ENCODE data around the gene LDLRAD4. TPM values are rescaled to one million over a fixed set of nuclear protein-coding genes. Genes with fewer than 3 reads are reported as not detected.

Gene LDLRAD4
- total and polyA plus RNA-seq, 2 experiments from 2014 or later, result 0.73 to 1.9 TPM

DNA sequence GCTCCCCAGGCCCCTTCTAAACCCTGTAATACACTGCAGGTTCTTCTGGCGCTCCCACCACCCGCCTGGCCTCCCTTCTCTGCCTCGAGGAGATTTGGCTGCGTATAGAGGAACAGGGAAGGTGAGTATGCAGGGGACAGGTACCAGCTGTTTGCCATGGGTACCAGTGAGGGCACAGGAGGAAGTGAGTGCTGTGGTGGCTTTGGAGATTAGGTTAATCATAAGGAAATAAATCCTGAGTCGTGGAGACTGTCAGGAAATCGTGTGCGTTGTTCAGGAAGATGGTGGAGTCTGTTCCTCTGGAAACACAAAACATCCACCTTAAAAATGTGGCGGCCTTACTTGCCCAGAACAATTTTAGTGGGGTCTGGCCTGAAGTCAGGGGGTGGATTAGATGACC is 277.4 kb downstream of the LDLRAD4 start:
- H3F3A ChIP-seq (replicated peaks; ENCODE audit: low read depth), result no peaks in the 10 kb centered on the region
- no peak overlapping the region for H2AFZ ChIP-seq
- peaks cover 21% of the 10 kb centered on the region; the same call in 1 of the 2 replicates for H3K4me1 ChIP-seq (ENCODE audit: insufficient read depth)
- Mint-ChIP-seq H3K4me3 (no peak overlapping the region), H3K27ac (no peak overlapping the region; the same call in 1 of the 2 replicates), H3K4me1 (peaks cover 26% of the 10 kb centered on the region), H3K27me3 (ENCODE audit: insufficient read depth, low read depth, poor library complexity) (peaks cover 24% of the 10 kb centered on the region), H3K36me3 (ENCODE audit: low read depth) (peaks cover 22% of the 10 kb centered on the region), H3K9me3 (peaks cover 23% of the 10 kb centered on the region)
- H3K27ac ChIP-seq (ENCODE audit: low read depth), result no peak overlapping the region
- no peak overlapping the region for H3K4me2 ChIP-seq
- no peaks in the 10 kb centered on the region for H3K9me2 ChIP-seq (ENCODE audit: insufficient read depth)
- H3K27me3 ChIP-seq (ENCODE audit: insufficient read depth), result no peaks in the 10 kb centered on the region
- DNase-seq (ENCODE audit: low spot score), result no peak
- H3K79me2 ChIP-seq (replicated peaks; ENCODE audit: insufficient read depth), result no peaks in the 10 kb centered on the region
- TF ChIP-seq, protein P1, sequence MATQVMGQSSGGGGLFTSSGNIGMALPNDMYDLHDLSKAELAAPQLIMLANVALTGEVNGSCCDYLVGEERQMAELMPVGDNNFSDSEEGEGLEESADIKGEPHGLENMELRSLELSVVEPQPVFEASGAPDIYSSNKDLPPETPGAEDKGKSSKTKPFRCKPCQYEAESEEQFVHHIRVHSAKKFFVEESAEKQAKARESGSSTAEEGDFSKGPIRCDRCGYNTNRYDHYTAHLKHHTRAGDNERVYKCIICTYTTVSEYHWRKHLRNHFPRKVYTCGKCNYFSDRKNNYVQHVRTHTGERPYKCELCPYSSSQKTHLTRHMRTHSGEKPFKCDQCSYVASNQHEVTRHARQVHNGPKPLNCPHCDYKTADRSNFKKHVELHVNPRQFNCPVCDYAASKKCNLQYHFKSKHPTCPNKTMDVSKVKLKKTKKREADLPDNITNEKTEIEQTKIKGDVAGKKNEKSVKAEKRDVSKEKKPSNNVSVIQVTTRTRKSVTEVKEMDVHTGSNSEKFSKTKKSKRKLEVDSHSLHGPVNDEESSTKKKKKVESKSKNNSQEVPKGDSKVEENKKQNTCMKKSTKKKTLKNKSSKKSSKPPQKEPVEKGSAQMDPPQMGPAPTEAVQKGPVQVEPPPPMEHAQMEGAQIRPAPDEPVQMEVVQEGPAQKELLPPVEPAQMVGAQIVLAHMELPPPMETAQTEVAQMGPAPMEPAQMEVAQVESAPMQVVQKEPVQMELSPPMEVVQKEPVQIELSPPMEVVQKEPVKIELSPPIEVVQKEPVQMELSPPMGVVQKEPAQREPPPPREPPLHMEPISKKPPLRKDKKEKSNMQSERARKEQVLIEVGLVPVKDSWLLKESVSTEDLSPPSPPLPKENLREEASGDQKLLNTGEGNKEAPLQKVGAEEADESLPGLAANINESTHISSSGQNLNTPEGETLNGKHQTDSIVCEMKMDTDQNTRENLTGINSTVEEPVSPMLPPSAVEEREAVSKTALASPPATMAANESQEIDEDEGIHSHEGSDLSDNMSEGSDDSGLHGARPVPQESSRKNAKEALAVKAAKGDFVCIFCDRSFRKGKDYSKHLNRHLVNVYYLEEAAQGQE (IDR thresholded peaks at IDR 0.05; ENCODE audit: unreplicated experiment), result no peak
- TF ChIP-seq ZNF331 (CRISPR knock-in tag; IDR thresholded peaks at IDR 0.05; ENCODE audit: low read depth) (no peak), JUNB (IDR thresholded peaks at IDR 0.05; ENCODE audit: unreplicated experiment) (no peak), ZNF114 (CRISPR knock-in tag; IDR thresholded peaks at IDR 0.05) (no peak), NANOG (IDR thresholded peaks at IDR 0.05; ENCODE audit: borderline replicate concordance) (no peak), POLR2AphosphoS5 (IDR thresholded peaks at IDR 0.05; ENCODE audit: low read depth) (no peak), EZH2phosphoT487 (IDR thresholded peaks at IDR 0.05; ENCODE audit: unreplicated experiment) (no peak), EZH2 (IDR thresholded peaks at IDR 0.05; ENCODE audit: low read depth, unreplicated experiment) (no peak), CREB1 (CRISPR knock-in tag; IDR thresholded peaks at IDR 0.05; ENCODE audit: low read depth) (no peak), STAT1 (IDR thresholded peaks at IDR 0.05; ENCODE audit: unreplicated experiment) (no peak)
- TF ChIP-seq, protein P2, sequence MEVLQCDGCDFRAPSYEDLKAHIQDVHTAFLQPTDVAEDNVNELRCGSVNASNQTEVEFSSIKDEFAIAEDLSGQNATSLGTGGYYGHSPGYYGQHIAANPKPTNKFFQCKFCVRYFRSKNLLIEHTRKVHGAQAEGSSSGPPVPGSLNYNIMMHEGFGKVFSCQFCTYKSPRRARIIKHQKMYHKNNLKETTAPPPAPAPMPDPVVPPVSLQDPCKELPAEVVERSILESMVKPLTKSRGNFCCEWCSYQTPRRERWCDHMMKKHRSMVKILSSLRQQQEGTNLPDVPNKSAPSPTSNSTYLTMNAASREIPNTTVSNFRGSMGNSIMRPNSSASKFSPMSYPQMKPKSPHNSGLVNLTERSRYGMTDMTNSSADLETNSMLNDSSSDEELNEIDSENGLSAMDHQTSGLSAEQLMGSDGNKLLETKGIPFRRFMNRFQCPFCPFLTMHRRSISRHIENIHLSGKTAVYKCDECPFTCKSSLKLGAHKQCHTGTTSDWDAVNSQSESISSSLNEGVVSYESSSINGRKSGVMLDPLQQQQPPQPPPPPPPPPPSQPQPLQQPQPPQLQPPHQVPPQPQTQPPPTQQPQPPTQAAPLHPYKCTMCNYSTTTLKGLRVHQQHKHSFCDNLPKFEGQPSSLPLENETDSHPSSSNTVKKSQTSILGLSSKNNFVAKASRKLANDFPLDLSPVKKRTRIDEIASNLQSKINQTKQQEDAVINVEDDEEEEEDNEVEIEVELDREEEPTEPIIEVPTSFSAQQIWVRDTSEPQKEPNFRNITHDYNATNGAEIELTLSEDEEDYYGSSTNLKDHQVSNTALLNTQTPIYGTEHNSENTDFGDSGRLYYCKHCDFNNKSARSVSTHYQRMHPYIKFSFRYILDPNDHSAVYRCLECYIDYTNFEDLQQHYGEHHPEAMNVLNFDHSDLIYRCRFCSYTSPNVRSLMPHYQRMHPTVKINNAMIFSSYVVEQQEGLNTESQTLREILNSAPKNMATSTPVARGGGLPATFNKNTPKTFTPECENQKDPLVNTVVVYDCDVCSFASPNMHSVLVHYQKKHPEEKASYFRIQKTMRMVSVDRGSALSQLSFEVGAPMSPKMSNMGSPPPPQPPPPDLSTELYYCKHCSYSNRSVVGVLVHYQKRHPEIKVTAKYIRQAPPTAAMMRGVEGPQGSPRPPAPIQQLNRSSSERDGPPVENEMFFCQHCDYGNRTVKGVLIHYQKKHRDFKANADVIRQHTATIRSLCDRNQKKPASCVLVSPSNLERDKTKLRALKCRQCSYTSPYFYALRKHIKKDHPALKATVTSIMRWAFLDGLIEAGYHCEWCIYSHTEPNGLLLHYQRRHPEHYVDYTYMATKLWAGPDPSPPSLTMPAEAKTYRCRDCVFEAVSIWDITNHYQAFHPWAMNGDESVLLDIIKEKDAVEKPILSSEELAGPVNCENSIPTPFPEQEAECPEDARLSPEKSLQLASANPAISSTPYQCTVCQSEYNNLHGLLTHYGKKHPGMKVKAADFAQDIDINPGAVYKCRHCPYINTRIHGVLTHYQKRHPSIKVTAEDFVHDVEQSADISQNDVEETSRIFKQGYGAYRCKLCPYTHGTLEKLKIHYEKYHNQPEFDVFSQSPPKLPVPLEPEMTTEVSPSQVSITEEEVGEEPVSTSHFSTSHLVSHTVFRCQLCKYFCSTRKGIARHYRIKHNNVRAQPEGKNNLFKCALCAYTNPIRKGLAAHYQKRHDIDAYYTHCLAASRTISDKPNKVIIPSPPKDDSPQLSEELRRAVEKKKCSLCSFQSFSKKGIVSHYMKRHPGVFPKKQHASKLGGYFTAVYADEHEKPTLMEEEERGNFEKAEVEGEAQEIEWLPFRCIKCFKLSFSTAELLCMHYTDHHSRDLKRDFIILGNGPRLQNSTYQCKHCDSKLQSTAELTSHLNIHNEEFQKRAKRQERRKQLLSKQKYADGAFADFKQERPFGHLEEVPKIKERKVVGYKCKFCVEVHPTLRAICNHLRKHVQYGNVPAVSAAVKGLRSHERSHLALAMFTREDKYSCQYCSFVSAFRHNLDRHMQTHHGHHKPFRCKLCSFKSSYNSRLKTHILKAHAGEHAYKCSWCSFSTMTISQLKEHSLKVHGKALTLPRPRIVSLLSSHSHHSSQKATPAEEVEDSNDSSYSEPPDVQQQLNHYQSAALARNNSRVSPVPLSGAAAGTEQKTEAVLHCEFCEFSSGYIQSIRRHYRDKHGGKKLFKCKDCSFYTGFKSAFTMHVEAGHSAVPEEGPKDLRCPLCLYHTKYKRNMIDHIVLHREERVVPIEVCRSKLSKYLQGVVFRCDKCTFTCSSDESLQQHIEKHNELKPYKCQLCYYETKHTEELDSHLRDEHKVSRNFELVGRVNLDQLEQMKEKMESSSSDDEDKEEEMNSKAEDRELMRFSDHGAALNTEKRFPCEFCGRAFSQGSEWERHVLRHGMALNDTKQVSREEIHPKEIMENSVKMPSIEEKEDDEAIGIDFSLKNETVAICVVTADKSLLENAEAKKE (CRISPR knock-in tag; IDR thresholded peaks at IDR 0.05), result no peak
- TF ChIP-seq, protein P3, sequence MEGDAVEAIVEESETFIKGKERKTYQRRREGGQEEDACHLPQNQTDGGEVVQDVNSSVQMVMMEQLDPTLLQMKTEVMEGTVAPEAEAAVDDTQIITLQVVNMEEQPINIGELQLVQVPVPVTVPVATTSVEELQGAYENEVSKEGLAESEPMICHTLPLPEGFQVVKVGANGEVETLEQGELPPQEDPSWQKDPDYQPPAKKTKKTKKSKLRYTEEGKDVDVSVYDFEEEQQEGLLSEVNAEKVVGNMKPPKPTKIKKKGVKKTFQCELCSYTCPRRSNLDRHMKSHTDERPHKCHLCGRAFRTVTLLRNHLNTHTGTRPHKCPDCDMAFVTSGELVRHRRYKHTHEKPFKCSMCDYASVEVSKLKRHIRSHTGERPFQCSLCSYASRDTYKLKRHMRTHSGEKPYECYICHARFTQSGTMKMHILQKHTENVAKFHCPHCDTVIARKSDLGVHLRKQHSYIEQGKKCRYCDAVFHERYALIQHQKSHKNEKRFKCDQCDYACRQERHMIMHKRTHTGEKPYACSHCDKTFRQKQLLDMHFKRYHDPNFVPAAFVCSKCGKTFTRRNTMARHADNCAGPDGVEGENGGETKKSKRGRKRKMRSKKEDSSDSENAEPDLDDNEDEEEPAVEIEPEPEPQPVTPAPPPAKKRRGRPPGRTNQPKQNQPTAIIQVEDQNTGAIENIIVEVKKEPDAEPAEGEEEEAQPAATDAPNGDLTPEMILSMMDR (conservative IDR thresholded peaks at IDR 0.05; ENCODE audit: low read depth in 2 of 2), result no peak
- TF ChIP-seq, protein P4, sequence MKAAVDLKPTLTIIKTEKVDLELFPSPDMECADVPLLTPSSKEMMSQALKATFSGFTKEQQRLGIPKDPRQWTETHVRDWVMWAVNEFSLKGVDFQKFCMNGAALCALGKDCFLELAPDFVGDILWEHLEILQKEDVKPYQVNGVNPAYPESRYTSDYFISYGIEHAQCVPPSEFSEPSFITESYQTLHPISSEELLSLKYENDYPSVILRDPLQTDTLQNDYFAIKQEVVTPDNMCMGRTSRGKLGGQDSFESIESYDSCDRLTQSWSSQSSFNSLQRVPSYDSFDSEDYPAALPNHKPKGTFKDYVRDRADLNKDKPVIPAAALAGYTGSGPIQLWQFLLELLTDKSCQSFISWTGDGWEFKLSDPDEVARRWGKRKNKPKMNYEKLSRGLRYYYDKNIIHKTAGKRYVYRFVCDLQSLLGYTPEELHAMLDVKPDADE (IDR thresholded peaks at IDR 0.05), result no peak
- no peaks in the 10 kb centered on the region for H3K36me3 ChIP-seq (ENCODE audit: insufficient read depth)
- no peaks in the 10 kb centered on the region for H4K20me1 ChIP-seq (replicated peaks; ENCODE audit: insufficient read depth)
- no peak overlapping the region for H3K4me3 ChIP-seq
- no peak for ATAC-seq

Data from GM23338 (cell line).